SH-SY5Y (cell line): ENCODE data around the gene HPGDS.

ENCODE experiments used
- GATA2 ChIP-seq: IDR thresholded peaks from 2 replicates; pipeline ENCODE4 v1.6.1; 2011; ENCODE audit warnings: mild to moderate bottlenecking, low read depth, low read length
- GATA3 ChIP-seq: IDR thresholded peaks from 2 replicates; pipeline ENCODE4 v1.6.1; 2011; ENCODE audit warnings: low read depth, mild to moderate bottlenecking, low read length, moderate library complexity

DNA sequence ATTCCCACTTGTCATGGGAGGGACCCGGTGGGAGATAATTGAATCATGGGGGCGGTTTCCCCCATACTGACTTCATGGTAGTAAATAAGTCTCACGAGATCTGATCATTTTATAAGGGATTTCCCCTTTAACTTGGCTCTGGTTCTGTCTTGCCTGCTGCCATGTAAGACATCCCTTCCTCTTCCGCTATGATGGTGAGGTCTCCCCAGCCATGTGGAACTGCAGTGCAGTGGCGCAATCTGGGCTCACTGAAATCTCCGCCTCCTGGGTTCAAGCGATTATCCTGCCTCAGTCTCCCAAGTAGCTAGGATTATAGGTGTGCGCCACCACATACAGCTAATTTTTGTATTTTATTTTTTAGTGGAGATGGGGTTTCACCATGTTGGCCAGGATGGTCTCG, 2.9 kb downstream of the HPGDS start:
- TF ChIP-seq GATA3 (no peak), GATA2 (no peak)
